RWPE2 (cell line): ENCODE measurements around the gene TADA2A.
"Not testable (repeated sequence)": the region's sequence is repeated elsewhere in the genome, so short reads cannot be mapped to it uniquely, and the experiment has no call there.

ENCODE experiments used
- ATAC-seq: fragments of 200-7000 bp; cut with Tn5 transposase; 3 replicates; pipeline ENCODE4 v1.9.1; 2021; ENCODE audit warnings: low read depth
- DNase-seq: peaks from one replicate; pipeline ENCODE4 v3.0.0-alpha.2; 2020; ENCODE audit warnings: low spot score
- H3K27ac ChIP-seq: fragments of 450-650 bp; 2 replicates; pipeline ENCODE4 v1.5.1; 2017; ENCODE audit warnings: mild to moderate bottlenecking; ENCODE audit not compliant: poor library complexity, severe bottlenecking
- H3K27me3 ChIP-seq: fragments of 250-450 bp; sonication (Bioruptor Pico); 2 replicates; pipeline ENCODE4 v1.5.1; 2021; ENCODE audit warnings: mild to moderate bottlenecking, moderate library complexity; ENCODE audit not compliant: insufficient read depth, poor library complexity, severe bottlenecking
- H3K36me3 ChIP-seq: fragments of 250-450 bp; sonication (Bioruptor Pico); 2 replicates; pipeline ENCODE4 v1.5.1; 2020; ENCODE audit warnings: low read depth, mild to moderate bottlenecking, moderate library complexity
- H3K4me1 ChIP-seq: fragments of 250-450 bp; sonication (Bioruptor Pico); 2 replicates; pipeline ENCODE4 v1.5.1; 2021; ENCODE audit warnings: mild to moderate bottlenecking, moderate library complexity; ENCODE audit not compliant: insufficient read depth, poor library complexity, severe bottlenecking
- H3K4me3 ChIP-seq: fragments of 250-450 bp; sonication (Bioruptor Pico); 2 replicates; pipeline ENCODE4 v1.5.1; 2021; ENCODE audit warnings: mild to moderate bottlenecking, moderate library complexity; ENCODE audit not compliant: severe bottlenecking
- H3K9me3 ChIP-seq: fragments of 250-450 bp; sonication (Bioruptor Pico); 2 replicates; pipeline ENCODE4 v1.5.1; 2021; ENCODE audit warnings: mild to moderate bottlenecking, moderate library complexity; ENCODE audit not compliant: severe bottlenecking
- TF ChIP-seq, protein P1 (sequence below): fragments of 450-650 bp; IDR thresholded peaks from one replicate; pipeline ENCODE4 v1.5.1; 2017; ENCODE audit warnings: mild to moderate bottlenecking, moderate library complexity; ENCODE audit not compliant: poor library complexity, severe bottlenecking

Gene TADA2A

DNA sequence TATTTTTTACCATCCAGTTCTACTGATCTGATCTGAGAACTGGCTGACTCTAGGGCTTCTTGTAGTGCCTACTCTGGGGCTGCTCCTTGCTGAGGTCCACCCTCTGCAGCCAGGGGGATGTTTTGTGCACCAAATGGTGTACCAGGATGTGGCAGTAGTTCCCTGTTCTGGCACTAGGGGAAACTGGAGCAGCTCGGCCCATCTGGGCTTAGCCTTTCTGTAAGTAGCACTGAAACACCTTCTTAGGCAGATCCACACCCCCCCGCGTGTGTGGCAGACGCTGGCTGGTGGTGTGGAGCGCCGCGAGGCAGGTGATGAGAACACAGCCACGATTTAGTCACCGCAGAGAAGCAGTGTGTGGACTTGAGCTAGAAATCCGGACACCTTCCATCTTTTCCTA, 100.0 kb downstream of the TADA2A start:
- no peaks in the 10 kb centered on the region for H3K9me3 ChIP-seq
- no peak overlapping the region for H3K4me3 ChIP-seq
- no peak for DNase-seq
- no peaks in the 10 kb centered on the region for H3K27me3 ChIP-seq
- peaks cover under 1% of the 10 kb centered on the region for H3K4me1 ChIP-seq
- H3K36me3 ChIP-seq, result peaks cover 45% of the 10 kb centered on the region
- no peak overlapping the region for H3K27ac ChIP-seq
- TF ChIP-seq, protein P1, sequence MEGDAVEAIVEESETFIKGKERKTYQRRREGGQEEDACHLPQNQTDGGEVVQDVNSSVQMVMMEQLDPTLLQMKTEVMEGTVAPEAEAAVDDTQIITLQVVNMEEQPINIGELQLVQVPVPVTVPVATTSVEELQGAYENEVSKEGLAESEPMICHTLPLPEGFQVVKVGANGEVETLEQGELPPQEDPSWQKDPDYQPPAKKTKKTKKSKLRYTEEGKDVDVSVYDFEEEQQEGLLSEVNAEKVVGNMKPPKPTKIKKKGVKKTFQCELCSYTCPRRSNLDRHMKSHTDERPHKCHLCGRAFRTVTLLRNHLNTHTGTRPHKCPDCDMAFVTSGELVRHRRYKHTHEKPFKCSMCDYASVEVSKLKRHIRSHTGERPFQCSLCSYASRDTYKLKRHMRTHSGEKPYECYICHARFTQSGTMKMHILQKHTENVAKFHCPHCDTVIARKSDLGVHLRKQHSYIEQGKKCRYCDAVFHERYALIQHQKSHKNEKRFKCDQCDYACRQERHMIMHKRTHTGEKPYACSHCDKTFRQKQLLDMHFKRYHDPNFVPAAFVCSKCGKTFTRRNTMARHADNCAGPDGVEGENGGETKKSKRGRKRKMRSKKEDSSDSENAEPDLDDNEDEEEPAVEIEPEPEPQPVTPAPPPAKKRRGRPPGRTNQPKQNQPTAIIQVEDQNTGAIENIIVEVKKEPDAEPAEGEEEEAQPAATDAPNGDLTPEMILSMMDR, result peak; percentile 36
- peak; percentile 85 for ATAC-seq

DNA sequence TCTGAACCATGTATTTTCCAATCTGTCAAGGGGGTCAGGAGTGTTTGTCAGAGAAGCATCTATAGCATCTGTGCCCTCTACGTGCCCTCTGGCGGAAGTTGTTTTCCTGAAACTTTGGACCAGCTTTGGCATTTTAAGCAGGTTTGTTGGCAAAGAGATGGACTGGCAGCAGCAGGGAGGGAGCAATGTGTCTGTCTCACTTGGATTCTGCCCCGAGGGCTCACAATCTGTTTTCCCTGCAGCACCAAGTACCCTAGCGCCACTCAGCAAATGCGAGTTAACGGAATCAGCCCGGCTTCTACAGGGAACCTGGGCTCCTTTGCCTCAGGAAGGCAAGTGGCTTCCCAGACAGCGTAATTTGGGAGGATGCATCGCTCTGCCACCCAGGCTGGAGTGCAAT, 100.4 kb downstream of the TADA2A start:
- Histone ChIP-seq H3K36me3 (peaks cover 43% of the 10 kb centered on the region), H3K27ac (no peak overlapping the region), H3K4me3 (no peak overlapping the region), H3K27me3 (no peaks in the 10 kb centered on the region), H3K9me3 (no peaks in the 10 kb centered on the region), H3K4me1 (no peaks in the 10 kb centered on the region)
- DNase-seq (no peak), ATAC-seq (no peak)
- TF ChIP-seq, protein P1, result no peak

DNA sequence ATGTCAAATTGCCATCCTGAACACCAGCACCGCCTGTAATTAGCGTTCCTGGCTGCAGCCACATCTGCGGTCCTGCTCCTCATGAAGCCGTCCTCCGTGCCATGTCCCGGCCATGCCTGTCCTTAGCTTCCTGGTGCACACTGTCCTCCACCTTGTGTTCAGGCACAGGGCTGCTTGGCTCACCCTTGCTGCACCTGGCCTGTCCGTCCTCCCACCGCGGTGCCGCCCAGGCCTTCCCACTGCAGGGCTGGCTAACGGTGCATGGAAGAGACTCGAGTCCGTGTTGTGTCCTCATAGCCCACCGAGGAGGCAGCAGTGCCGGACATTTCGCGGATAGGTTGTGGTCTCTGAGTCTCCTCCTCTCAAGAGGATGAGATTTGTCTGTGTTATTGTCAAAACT, 103.4 kb downstream of the TADA2A start:
- DNase-seq, result no peak
- Histone ChIP-seq H3K4me1 (no peaks in the 10 kb centered on the region), H3K36me3 (peaks cover 56% of the 10 kb centered on the region), H3K27ac (no peak overlapping the region), H3K27me3 (no peaks in the 10 kb centered on the region), H3K9me3 (no peaks in the 10 kb centered on the region), H3K4me3 (no peak overlapping the region)
- ATAC-seq, result no peak
- TF ChIP-seq, protein P1, result no peak

DNA sequence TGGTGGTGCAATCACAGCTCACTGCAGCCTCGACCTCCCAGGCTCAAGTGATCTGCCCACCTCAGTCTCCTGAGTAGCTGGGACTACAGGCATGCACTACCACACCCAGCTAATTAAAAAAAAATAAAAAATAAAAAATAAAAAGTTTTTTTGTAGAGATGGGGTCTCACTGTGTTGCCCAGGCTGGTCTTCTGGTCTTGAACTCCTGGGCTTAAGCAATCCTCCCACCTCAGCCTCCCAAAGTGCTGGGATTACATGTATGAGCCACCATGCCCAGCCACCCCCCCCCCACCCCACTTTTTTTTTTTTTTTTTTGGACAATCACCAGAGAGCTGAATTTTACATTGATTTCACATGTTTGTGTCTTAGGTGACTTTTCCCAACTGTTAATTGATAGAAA, 105.0 kb downstream of the TADA2A start:
- not testable (repeated sequence) for ATAC-seq, H3K27ac ChIP-seq

DNA sequence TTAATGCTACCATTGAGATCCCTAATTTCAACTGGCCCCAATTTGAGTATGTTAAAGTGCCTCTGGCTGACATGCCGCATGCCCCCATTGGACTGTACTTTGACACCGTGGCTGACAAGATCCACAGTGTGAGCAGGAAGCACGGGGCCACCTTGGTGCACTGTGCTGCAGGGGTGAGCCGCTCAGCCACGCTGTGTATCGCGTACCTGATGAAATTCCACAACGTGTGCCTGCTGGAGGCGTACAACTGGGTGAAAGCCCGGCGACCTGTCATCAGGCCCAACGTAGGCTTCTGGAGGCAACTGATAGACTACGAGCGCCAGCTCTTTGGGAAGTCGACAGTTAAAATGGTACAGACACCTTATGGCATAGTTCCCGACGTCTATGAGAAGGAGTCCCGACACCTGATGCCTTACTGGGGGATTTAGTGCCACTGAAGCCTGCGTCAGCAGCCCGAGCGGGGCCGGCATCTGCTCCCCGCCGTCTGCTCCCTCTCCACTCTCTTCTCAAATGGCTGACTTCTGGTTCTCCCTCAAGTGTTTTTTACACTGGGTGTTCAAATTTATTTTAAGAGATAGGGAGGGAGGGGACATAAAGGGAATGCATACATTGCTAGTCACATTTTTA, 105.9 kb downstream of the TADA2A start:
- H3K9me3 ChIP-seq, result no peaks in the 10 kb centered on the region
- no peak overlapping the region for H3K27ac ChIP-seq
- H3K4me1 ChIP-seq, result peaks cover 3% of the 10 kb centered on the region
- H3K4me3 ChIP-seq, result no peak overlapping the region
- no peaks in the 10 kb centered on the region for H3K27me3 ChIP-seq
- no peak for ATAC-seq
- H3K36me3 ChIP-seq, result peaks cover 57% of the 10 kb centered on the region
- DNase-seq, result no peak
- TF ChIP-seq, protein P1, result no peak

More for the DNA sequence above, 105.0 kb downstream of the TADA2A start:
- DNase-seq, H3K4me3 ChIP-seq, H3K9me3 ChIP-seq, H3K4me1 ChIP-seq, H3K27me3 ChIP-seq: not testable (repeated sequence)
- peaks cover 53% of the 10 kb centered on the region for H3K36me3 ChIP-seq
